GM12875 (cell line): Measurements from ENCODE around the gene SFXN2.

ENCODE experiments used
- H3K4me3 ChIP-seq: one replicate; pipeline ENCODE4 v1.5.1; 2011; ENCODE audit warnings: low read depth, low read length, control low read depth
- TF ChIP-seq, protein P1 (sequence below): IDR thresholded peaks from 2 replicates; pipeline ENCODE4 v1.5.1; 2011; ENCODE audit warnings: low read depth, mild to moderate bottlenecking, control low read depth, inconsistent platforms, low read length, moderate library complexity, borderline replicate concordance; ENCODE audit not compliant: insufficient read depth

The SFXN2 gene

DNA sequence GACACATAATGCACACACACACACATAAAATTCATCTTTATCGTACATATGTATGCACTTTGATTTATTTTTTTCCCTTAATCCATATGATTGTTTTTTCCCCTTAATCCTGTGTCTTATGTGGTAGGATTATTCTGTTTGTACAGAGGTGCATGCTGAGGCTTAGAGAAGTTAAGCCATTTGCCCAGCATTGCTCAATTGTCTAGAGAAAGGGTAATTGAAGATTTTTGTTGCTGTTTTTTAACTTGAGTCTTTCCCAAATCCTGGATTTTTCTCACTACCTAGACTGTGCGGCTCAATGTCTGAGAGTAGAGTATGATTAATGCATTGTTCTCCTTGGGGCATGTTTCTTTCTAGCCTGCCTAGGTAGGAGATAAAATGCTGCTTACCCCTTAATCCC, 64.3 kb downstream of the SFXN2 start:
- TF ChIP-seq, protein P1, sequence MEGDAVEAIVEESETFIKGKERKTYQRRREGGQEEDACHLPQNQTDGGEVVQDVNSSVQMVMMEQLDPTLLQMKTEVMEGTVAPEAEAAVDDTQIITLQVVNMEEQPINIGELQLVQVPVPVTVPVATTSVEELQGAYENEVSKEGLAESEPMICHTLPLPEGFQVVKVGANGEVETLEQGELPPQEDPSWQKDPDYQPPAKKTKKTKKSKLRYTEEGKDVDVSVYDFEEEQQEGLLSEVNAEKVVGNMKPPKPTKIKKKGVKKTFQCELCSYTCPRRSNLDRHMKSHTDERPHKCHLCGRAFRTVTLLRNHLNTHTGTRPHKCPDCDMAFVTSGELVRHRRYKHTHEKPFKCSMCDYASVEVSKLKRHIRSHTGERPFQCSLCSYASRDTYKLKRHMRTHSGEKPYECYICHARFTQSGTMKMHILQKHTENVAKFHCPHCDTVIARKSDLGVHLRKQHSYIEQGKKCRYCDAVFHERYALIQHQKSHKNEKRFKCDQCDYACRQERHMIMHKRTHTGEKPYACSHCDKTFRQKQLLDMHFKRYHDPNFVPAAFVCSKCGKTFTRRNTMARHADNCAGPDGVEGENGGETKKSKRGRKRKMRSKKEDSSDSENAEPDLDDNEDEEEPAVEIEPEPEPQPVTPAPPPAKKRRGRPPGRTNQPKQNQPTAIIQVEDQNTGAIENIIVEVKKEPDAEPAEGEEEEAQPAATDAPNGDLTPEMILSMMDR = no peak
- H3K4me3 ChIP-seq = no peak overlapping the region

DNA sequence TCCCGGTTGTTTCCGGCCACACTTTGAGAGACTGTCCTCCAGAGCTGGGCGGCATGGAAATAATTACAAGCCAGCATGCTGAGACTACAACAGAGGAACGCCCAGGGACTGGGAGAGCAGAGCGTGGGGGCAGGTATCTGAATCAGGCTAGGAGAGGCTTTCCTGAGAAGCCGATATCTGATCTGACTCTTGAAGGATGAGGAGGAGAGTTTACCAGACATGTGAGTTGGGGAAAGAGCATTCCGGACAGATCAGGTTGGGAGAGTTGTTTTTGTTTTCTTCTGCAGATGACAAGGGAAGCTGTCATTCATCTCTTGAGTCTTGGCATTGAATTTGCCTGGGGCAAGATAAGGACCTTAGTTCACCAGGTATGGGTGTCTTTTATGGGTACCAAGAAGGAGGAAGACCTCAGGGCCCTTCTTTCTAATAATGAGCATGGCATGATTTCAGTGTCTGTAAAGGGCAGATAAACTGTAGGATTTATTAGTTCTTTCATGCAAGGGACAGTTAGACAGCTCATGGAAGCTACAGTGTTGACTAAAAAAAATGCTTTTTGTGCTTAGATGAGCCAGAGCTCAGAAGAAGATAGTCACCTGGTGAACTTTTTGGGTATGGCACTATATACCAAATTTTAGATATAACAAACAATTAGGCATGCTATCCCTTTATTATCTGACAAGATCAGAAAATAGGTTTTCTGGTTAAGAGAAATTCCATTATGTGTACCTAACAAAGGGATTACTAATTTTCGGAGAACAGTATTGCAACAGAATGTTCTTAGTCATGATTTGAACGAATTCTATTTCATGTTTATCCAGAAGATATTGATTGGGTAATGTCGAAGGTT, 65.5 kb downstream of the SFXN2 start:
- no peak overlapping the region for H3K4me3 ChIP-seq
- TF ChIP-seq, protein P1 = no peak

DNA sequence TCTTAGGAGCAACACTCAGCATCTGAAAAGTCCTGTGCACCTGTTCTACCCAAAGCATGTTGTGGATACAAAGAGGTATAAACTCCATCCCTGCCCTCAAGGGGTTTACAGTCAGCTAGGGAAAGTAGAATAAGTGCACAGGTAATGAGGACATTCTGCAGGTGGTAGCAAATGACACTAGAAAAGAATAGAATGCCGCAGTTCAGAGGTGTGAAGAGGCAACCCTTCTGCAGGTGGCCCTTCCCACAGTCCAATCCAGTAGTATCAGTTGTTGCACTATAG, 66.0 kb downstream of the SFXN2 start:
- TF ChIP-seq, protein P1 = no peak
- no peak overlapping the region for H3K4me3 ChIP-seq

DNA sequence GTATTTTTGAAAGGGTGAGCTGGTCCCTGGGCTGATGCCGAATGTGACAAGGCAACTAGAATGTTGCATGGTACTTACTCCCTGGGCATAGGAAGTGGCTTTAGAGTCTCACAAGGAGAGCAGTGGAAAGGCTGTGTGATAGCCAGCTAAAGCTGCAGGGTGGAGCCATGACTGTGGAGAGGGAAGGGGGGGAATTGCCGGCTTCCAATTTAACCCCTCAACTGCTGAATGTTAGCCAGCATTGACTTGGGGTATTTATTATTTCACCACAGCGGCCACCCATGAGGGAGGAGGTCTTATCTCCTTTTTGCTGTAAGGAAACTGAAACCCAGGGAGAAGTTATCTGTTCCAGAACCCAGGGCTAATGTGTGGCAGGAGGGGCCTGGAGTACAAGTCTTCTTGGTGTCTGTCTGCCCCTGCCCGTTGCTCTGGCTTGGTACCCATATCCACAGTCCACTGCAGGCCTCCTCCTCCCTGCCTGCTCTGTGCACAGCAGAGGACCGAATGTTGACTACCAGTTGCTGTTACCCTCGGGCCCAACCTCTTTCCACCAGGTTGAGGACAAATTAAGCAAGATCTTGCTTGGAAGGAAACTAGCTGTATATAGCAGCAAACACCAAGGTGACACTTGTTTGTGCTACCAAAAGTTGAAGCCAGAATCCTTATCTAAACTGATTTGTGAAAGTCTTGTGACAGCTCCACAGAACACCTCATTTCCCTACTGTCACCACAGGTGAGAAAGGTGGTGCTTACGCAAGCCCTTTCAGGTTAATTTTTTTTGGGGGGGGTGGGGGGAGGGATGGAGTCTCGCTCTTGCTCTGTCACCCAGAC, 66.9 kb downstream of the SFXN2 start:
- no peak overlapping the region for H3K4me3 ChIP-seq
- TF ChIP-seq, protein P1 = no peak

DNA sequence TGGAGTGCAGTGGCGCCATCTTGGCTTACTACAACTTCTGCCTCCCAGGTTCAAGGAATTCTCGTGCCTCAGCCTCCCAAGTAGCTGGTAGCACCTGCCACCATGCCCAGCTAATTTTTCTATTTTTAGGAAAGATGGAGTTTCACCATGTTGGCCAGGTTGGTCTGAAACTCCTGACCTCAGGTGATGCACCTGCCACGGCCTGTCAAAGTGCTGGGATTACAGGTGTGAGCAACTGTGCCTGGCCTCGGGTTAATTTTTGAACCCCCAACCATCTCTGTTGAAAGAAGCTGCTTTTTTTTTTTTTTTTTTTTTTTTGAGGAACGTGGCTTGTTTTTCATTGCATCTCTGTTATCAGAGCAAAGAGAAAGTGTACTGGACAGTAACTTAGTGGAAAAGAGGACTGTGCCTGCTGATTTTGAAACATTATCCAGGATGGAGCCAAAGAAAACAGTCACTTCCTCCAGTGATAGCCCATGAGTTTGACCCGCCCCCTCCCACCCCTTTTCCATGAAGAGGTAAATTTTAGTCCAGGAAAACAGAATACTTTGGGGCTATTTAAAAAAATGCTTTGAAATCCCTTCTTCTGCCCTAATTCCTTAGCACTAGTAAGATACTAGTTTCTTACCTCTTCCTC, 67.6 kb downstream of the SFXN2 start:
- TF ChIP-seq, protein P1 = no peak
- H3K4me3 ChIP-seq = no peak overlapping the region

DNA sequence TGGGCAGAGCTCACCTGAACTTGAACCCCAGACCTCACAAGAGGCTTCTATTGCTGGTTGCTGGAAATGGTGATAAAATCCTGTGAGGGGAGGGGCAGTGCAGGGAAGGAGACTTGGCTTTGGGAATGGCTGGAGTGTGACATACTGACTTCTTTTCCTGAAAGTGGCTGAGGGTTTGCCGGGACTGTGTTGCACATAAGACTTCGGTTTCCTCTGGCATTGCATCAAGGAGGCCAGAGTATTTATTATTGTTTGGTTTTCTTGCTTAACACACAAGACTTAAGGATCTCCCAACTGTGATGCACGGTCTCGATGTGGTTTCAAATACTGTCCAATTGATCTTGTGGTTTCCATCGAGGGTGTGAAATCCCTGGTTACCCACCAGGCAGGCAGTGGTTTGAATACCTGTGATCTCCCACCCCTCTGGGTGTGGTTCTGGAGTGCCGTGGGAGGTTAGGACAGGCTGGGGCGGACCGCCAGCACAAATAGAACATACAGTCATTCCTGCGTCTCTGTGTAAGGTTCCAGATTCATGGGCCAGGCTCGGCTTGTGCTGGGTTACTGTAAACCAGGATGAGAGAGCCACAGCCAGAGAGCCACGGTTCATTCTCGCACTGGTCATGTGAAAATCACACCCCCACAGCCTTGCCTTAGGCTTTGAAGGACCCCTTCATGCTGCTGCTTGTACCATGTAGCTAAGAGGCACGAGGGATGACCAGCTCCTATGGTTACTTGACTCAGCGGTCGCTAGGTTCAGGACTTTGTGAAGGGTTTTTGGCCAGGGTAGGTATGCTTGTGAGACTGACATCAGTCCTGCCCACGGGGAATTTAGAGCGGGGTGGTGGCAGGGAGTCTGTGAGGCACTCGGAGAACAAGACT, 68.5 kb downstream of the SFXN2 start:
- H3K4me3 ChIP-seq = no peak overlapping the region

More for the DNA sequence above, 68.5 kb downstream of the SFXN2 start:
- TF ChIP-seq, protein P1 = no peak
